Measurements from ENCODE around the gene RCAN1. TPM values are rescaled to one million over a fixed set of nuclear protein-coding genes. Genes with fewer than 3 reads are reported as not detected.
"Not testable (repeated sequence)": the region's sequence is repeated elsewhere in the genome, so short reads cannot be mapped to it uniquely, and the experiment has no call there.

Gene RCAN1
- total RNA-seq, 6 donors from 2014 or later = 24.7 to 36.2 (median 29.4) TPM

DNA sequence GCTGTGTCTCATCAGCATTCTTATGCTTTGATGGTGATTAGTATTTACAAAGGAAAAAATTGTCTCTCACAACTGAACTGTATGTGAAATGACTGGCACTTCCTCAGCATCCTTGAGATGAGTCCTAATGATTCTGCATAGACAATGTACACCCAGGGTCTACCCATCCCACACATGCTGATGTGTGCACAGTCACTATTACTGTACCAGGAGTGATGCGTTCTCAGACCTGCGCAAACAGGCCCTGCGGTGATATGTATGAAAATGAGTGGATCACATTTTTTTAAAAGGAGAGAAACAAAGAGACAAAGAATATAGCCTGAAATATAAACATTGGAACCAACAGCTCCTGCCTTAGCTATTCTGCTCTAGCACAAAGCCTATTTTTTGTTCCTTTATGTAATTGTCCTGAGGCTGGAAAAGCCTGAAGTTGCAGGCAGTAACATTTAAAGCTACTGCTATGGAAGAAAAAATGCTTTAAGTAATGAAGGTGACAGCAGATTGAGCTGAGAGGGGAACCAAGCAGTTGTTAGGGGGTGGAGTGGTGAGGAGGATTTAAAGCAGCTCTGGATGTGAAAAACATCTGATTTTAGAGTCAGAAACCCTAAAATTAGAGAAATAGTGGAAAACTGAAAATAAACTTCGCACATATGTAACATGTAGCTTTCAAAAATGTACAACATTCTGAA, 5.5 kb downstream of the RCAN1 start:
- DNase-seq = no peak
- no peaks in the 10 kb centered on the region for H3K36me3 ChIP-seq
- no peak for ATAC-seq (ENCODE audit: low FRiP score in 2 of 2)
- no peak overlapping the region for H3K27ac ChIP-seq
- 93 to 95% methylated on average over 4 of the region's 4 CpGs for WGBS, 2 donors
- H3K4me3 ChIP-seq = no peak overlapping the region
- no peaks in the 10 kb centered on the region for H3K9me3 ChIP-seq
- H3K27me3 ChIP-seq = no peaks in the 10 kb centered on the region
- peaks cover 14 to 26% (median 18%) of the 10 kb centered on the region in 4 donors for H3K4me1 ChIP-seq
- no peak for TF ChIP-seq POLR2AphosphoS5 (IDR thresholded peaks at IDR 0.05)
- TF ChIP-seq POLR2A (IDR thresholded peaks at IDR 0.05) = no peak
- no peak for TF ChIP-seq EP300 (IDR thresholded peaks at IDR 0.05)
- TF ChIP-seq, protein P1, sequence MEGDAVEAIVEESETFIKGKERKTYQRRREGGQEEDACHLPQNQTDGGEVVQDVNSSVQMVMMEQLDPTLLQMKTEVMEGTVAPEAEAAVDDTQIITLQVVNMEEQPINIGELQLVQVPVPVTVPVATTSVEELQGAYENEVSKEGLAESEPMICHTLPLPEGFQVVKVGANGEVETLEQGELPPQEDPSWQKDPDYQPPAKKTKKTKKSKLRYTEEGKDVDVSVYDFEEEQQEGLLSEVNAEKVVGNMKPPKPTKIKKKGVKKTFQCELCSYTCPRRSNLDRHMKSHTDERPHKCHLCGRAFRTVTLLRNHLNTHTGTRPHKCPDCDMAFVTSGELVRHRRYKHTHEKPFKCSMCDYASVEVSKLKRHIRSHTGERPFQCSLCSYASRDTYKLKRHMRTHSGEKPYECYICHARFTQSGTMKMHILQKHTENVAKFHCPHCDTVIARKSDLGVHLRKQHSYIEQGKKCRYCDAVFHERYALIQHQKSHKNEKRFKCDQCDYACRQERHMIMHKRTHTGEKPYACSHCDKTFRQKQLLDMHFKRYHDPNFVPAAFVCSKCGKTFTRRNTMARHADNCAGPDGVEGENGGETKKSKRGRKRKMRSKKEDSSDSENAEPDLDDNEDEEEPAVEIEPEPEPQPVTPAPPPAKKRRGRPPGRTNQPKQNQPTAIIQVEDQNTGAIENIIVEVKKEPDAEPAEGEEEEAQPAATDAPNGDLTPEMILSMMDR (IDR thresholded peaks at IDR 0.05) = no peak

- not testable (repeated sequence) for H3K36me3 ChIP-seq; H3K27me3 ChIP-seq; H3K27ac ChIP-seq; DNase-seq; ATAC-seq (ENCODE audit: low FRiP score in 2 of 2); H3K4me3 ChIP-seq; H3K9me3 ChIP-seq
- H3K4me1 ChIP-seq = peaks cover 0 to 12% (median 6%) of the 10 kb centered on the region in 4 donors
- WGBS, 2 donors = 93 to 95% methylated on average over 5 of the region's 5 CpGs
Observed at GRCh38 chr21:34607376-34607775, 7.5 kb downstream of the RCAN1 start.

DNA sequence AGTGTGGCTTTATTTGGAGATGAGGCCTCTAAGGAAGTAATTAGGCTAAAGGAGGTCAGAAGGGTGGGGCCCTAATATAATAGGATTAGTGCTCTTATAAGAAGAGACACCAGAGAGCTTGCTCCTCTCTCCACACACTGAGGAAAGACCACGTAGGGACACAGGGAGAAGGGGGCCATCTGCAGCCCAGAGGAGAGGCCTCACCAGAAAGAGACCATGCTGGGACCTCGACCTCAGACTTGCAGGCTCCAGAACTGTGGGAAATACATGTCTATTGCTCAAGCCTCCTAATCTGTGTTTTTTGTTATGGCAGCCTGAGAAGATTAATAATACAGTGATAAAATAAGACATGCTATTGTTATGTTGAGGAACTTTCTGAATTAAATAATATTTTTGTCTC, 8.3 kb downstream of the RCAN1 start:
- 43 to 45% methylated on average over 2 of the region's 2 CpGs for WGBS, 2 donors
- H3K36me3 ChIP-seq = no peaks in the 10 kb centered on the region
- H3K4me1 ChIP-seq = peaks cover 0 to 6% (median 4%) of the 10 kb centered on the region in 4 donors
- no peak for ATAC-seq (ENCODE audit: low FRiP score in 2 of 2)
- no peaks in the 10 kb centered on the region for H3K27me3 ChIP-seq
- no peaks in the 10 kb centered on the region for H3K9me3 ChIP-seq
- TF ChIP-seq, protein P1 (IDR thresholded peaks at IDR 0.05) = no peak
- no peak for TF ChIP-seq POLR2A (IDR thresholded peaks at IDR 0.05)
- no peak for TF ChIP-seq POLR2AphosphoS5 (IDR thresholded peaks at IDR 0.05)
- TF ChIP-seq EP300 (IDR thresholded peaks at IDR 0.05) = no peak
- DNase-seq = no peak
- H3K27ac ChIP-seq = no peak overlapping the region
- no peak overlapping the region for H3K4me3 ChIP-seq

DNA sequence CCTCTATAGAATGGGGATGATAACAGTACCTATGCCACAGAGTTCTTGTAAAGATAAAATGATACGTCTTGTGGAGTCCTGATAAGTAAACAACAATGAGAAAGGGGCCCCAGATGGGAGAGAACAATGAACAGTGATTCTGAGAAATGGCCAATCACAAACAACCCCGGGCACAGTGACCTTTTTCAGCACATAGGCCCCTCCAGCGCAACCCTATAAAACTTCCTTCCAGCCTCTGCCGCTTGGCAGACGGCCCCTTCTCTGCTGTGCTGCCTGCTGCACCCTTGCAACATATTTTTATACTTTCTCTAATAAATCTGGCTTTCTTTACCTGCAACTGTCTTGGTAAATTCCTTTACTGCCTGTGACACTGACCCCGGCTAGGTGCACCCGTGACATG, 8.9 kb downstream of the RCAN1 start:
- no peaks in the 10 kb centered on the region for H3K27me3 ChIP-seq
- no peak overlapping the region for H3K4me3 ChIP-seq
- 75 to 90% methylated on average over 7 of the region's 7 CpGs for WGBS, 2 donors
- no peak overlapping the region for H3K27ac ChIP-seq
- no peak for DNase-seq
- no peaks in the 10 kb centered on the region for H3K36me3 ChIP-seq
- TF ChIP-seq POLR2A (IDR thresholded peaks at IDR 0.05) = no peak
- TF ChIP-seq EP300 (IDR thresholded peaks at IDR 0.05) = no peak
- TF ChIP-seq, protein P1 (IDR thresholded peaks at IDR 0.05) = no peak
- TF ChIP-seq POLR2AphosphoS5 (IDR thresholded peaks at IDR 0.05) = no peak
- peaks cover 0 to 6% (median 4%) of the 10 kb centered on the region in 4 donors for H3K4me1 ChIP-seq
- no peaks in the 10 kb centered on the region for H3K9me3 ChIP-seq
- no peak for ATAC-seq (ENCODE audit: low FRiP score in 2 of 2)

DNA sequence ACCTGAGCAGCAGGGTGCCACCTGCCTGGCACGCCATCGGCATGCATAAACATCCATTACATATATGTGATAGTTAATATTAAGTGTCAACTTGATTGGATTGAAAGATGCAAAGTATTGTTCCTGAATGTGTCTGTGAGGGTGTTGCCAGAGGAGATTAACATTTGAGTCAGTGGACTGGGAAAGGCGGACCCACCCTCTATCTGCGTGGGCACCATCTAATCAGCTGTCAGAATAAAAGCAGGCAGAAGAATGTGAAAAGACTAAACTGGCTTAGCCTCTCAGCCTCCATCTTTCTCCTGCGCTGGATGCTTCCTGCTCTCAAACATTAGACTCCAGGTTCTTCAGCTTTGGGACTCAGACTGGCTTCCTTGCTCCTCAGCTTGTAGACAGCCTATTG, 10.0 kb downstream of the RCAN1 start:
- not testable (repeated sequence) for H3K4me3 ChIP-seq; H3K27ac ChIP-seq; DNase-seq; H3K9me3 ChIP-seq; H3K36me3 ChIP-seq; ATAC-seq (ENCODE audit: low FRiP score in 2 of 2); H3K27me3 ChIP-seq; H3K4me1 ChIP-seq
- 95% methylated on average over 5 of the region's 5 CpGs for WGBS, 2 donors

DNA sequence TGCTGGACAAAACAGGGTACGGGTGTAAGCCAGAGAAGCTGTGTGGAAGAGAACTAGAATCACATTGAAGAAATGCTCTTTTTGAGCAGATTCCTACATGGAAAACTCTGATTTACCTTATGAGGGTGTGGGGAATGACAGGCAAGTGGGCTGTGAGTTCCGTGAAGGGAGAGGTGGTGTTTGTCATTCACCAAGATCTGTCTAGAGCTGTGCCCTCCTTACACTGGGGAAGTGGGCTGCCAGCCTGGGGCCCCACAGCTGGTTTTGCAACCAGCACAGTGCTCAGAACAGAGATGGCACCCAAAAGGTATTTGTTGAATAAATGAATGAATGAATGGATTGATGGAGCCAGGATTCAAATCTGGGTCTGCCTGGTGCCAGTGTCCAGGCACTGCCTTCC, 10.4 kb downstream of the RCAN1 start:
- H3K27me3 ChIP-seq = no peaks in the 10 kb centered on the region
- H3K4me3 ChIP-seq = no peak overlapping the region
- DNase-seq (no peak), ATAC-seq (ENCODE audit: low FRiP score in 2 of 2) (no peak)
- 84 to 91% methylated on average over 2 of the region's 2 CpGs for WGBS, 2 donors
- TF ChIP-seq POLR2AphosphoS5 (IDR thresholded peaks at IDR 0.05) = no peak
- no peak for TF ChIP-seq POLR2A (IDR thresholded peaks at IDR 0.05)
- no peak for TF ChIP-seq EP300 (IDR thresholded peaks at IDR 0.05)
- TF ChIP-seq, protein P1 (IDR thresholded peaks at IDR 0.05) = no peak
- H3K36me3 ChIP-seq = no peaks in the 10 kb centered on the region
- H3K27ac ChIP-seq = no peak overlapping the region
- peaks cover 0 to 6% (median 4%) of the 10 kb centered on the region in 4 donors for H3K4me1 ChIP-seq
- H3K9me3 ChIP-seq = no peaks in the 10 kb centered on the region
